GM11168 (cell line): Measurements from ENCODE around the gene EEF1E1.

Source experiments
- in situ Hi-C: fragments of 300-500 bp; cut with MboI; formaldehyde crosslinking; loops from one replicate; pipeline ENCODE4 v1.12.0; 2022; ENCODE audit warnings: low sequenced_read_pairs; ENCODE audit not compliant: unreplicated experiment

Gene EEF1E1

GRCh38 chr6:8102122-8102958 lies at the start of gene EEF1E1:
Gene EEF1E1 (minus strand): TSS chr6:8102548. CDS start chr6:8102521, 27 bp downstream.
- in situ Hi-C loops: no loop called here

GRCh38 chr6:8149350-8149749 lies 47.0 kb upstream of the EEF1E1 start:
- in situ Hi-C loops: no loop called here

DNA sequence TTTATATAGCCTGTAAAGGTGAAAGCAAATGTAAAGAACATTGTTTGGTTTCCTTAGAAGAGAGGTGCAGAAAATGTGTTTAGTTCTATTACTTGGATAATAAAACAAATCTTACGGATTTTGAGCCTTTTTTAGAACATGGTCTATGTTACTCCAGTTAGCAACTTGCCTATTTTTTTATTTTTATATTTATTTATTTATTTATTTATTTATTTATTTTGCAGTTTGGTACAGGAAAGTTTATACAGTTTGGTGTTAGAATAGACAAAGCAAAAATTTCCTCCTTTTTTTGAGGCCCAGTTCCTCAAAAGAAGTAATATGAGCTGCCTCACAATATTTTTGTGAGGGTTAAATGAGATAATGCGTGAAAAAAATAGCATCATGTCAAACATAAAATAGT lies 41.6 kb upstream of the EEF1E1 start:
- in situ Hi-C loops: no loop called here

- in situ Hi-C loops: no loop called here
Measured at GRCh38 chr6:8139451-8139850, 37.1 kb upstream of the EEF1E1 start.

GRCh38 chr6:8137529-8137939 lies 35.2 kb upstream of the EEF1E1 start:
- in situ Hi-C loops: no loop called here

DNA sequence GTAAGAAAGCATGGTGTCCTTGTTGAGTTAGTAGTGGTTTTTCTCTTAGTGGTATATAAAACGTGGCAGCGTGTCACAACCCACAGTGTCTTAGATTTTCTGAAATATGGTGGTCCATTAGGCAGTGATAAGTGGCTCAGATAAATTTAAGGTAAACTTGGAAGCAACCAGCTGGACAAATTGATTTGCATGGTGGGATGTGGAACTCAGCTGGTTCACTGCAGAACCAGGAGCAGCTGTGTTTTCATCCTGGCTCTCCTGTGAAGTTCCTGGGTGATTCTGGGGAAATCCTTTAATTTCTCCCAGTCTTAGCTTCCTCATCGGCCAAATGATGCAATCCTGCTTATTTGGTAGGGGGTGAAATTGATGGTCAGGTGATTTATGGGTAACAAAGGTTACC lies 32.9 kb upstream of the EEF1E1 start:
- in situ Hi-C loops: no loop called here

GRCh38 chr6:8132130-8132529 lies 29.8 kb upstream of the EEF1E1 start:
- in situ Hi-C loops: no loop called here

GRCh38 chr6:8131265-8131897 lies 29.0 kb upstream of the EEF1E1 start:
- in situ Hi-C loops: no loop called here

DNA sequence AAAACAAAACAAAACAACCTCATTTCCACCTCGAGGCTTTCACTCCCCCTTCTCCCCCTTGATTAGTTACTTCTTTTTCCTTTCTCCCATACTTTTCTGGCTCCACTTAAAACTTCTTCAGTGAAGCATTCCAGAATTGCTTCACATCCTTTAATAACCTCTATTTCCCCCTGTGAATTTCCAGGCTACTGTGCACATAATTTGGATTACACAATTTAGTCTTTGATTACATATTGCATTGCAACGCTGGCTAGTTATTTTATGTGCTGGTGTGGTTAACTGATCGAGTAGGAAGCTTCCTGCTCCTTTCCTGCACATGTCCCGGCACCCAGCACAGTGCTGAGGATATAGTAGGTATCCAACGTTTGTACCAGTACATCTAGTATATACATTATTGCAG lies 28.1 kb upstream of the EEF1E1 start:
- in situ Hi-C loops: no loop called here

DNA sequence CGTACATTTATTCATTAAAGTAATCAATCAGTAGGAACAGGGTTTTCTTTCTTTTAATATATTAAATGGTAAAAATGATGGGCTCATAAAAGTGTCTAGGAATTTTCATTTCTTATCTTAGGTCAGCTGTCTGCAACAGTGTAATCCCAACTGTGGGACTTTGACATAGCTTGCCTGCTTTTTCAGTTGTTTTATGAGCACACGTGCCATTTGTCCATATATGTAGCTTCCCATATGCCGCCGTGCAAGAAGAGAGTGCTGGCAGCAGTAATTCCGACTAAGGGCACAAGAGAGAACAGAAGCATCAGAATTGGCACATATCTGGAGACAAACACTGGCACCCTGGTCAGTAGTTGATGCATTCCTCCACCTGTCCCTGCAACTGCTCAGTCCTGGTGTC lies 20.9 kb upstream of the EEF1E1 start:
- in situ Hi-C loops: no loop called here

- in situ Hi-C loops: no loop called here
Measured at GRCh38 chr6:8114956-8115355, 12.6 kb upstream of the EEF1E1 start.

GRCh38 chr6:8113131-8113654 lies 10.8 kb upstream of the EEF1E1 start:
- in situ Hi-C loops: no loop called here

DNA sequence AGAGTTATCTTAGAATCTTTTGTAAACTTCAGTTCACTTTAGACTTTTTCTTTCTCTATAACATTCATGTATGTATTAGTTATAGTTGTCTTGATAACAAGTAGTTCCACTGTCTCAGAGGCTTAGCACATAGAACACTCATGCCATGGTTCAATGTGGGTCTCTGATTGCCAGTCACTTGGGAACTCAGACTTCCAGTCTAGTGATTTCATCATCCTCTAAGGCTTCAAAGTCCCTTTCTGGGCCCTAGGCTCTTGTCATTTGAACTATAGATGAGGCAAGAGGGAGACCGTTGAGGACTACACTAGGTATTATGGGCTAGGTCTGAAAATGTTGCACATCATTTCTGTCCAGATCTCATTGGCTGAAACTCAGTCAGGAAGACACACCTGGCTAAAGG lies 8.4 kb upstream of the EEF1E1 start:
- in situ Hi-C loops: no loop called here

- in situ Hi-C loops: no loop called here
Measured at GRCh38 chr6:8110117-8110721, 7.9 kb upstream of the EEF1E1 start.

GRCh38 chr6:8108759-8109539 lies 6.6 kb upstream of the EEF1E1 start:
- in situ Hi-C loops: no loop called here

- in situ Hi-C loops: no loop called here
Measured at GRCh38 chr6:8108031-8108660, 5.8 kb upstream of the EEF1E1 start.

DNA sequence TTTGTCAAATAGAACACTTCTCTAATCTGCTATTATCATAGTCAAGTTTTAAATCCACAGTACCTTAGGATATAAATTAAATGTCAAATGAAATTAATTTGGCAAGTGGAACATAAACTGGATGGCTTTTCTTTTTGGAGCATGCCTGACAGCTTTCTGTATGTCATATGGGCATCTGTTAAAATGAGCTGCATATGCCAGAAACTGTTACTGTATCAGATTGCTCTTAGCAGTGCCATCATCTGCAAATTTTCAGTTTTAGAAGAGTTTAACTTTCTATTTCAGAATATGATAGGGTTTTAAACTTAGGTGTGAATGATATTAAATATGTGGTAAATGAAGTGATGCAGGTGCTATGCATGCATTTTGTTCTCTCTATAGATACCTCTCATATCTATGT lies 3.4 kb upstream of the EEF1E1 start:
- in situ Hi-C loops: no loop called here

DNA sequence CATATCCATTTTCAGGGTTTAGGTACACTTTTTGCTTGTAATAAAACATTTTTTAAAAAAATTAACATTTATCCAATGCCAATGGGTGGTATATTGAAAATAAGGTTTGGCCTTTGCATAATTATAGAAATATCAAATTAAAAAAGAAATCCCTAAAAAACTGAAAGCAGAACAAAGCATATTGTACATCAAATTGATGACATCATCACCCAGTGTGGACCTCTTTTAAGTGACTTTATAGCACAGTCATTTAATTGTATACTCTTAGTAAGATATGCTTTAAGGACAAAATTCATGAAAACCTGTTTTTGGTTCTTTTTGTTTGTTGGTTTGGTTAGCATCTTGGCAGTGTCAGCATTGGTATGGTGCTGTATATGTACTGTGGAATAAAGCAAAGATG lies 1.4 kb upstream of the EEF1E1 start:
- in situ Hi-C loops: no loop called here

- in situ Hi-C loops: no loop called here
Measured at GRCh38 chr6:8100159-8100854, 2.0 kb downstream of the EEF1E1 start.
